ENCODE measurements around the gene NRF1.
"Not testable (repeated sequence)": the region's sequence is repeated elsewhere in the genome, so short reads cannot be mapped to it uniquely, and the experiment has no call there.

The NRF1 gene

DNA sequence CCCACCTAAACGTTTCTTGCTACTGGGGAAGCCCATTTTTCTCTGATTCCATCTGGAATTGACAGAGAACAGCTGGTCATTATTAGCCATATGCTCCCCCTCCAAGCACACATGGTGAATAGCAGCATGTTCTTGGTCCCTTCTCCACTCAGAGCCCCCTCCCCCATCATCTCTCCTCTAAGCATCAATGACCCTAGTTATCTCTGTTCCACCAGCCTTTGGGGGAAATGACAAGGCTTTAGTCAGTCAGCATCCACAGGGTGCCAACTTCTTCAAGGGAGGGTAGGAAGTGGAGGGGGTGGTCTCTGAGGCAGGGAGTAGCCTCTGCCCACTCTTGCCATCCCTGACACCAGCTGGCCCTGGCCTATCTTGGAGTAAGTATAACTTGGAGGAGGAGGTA, 178.1 kb downstream of the NRF1 start:
- no peak overlapping the region for H3K27ac ChIP-seq
- no peak for DNase-seq (ENCODE audit: low read depth, low spot score)
- no peak overlapping the region for H3K4me3 ChIP-seq
- no peaks in the 10 kb centered on the region for H3K9me3 ChIP-seq (ENCODE audit: low read depth, low read length)
- TF ChIP-seq EZH2 (IDR thresholded peaks at IDR 0.05) (no peak), FOXP2 (optimal IDR thresholded peaks at IDR 0.05; ENCODE audit: control extremely low read depth, extremely low read length, insufficient read depth) (no peak), POLR2AphosphoS5 (IDR thresholded peaks at IDR 0.05; ENCODE audit: borderline replicate concordance, low read depth, low read length) (no peak)
- H3K36me3 ChIP-seq (ENCODE audit: insufficient read depth, low read length): no peaks in the 10 kb centered on the region
- no peak overlapping the region for H3K9ac ChIP-seq (ENCODE audit: insufficient read length)

DNA sequence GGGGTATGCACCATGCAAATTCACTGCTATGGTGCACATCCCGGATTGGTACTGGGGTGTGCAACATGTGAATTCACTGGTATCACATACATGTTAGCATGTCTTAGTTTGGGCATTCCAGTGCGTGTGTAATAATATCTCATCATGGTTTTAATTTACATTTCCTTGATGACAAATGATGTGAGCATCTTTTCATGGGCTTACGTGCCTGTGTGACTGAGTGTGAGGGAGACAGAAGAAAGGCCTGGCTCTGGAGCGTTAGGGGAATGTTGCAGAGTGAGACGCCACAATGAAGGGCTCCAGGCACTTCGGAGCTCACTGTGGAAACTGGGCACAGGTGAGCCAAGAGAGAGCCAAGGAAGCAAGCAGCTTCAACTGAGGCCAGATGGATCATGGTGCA, 178.6 kb downstream of the NRF1 start:
- Histone ChIP-seq H3K4me3 (no peak overlapping the region), H3K9ac (ENCODE audit: insufficient read length) (no peak overlapping the region), H3K27ac (no peak overlapping the region), H3K9me3 (ENCODE audit: low read depth, low read length) (no peaks in the 10 kb centered on the region), H3K36me3 (ENCODE audit: insufficient read depth, low read length) (no peaks in the 10 kb centered on the region)
- no peak for DNase-seq (ENCODE audit: low read depth, low spot score)
- TF ChIP-seq EZH2 (IDR thresholded peaks at IDR 0.05) (no peak), FOXP2 (optimal IDR thresholded peaks at IDR 0.05; ENCODE audit: control extremely low read depth, extremely low read length, insufficient read depth) (no peak), POLR2AphosphoS5 (IDR thresholded peaks at IDR 0.05; ENCODE audit: borderline replicate concordance, low read depth, low read length) (no peak)

- H3K4me3 ChIP-seq: no peak overlapping the region
- no peak for DNase-seq (ENCODE audit: low read depth, low spot score)
- no peak for TF ChIP-seq POLR2AphosphoS5 (IDR thresholded peaks at IDR 0.05; ENCODE audit: borderline replicate concordance, low read depth, low read length)
- no peak for TF ChIP-seq FOXP2 (optimal IDR thresholded peaks at IDR 0.05; ENCODE audit: control extremely low read depth, extremely low read length, insufficient read depth)
- no peak for TF ChIP-seq EZH2 (IDR thresholded peaks at IDR 0.05)
- no peak overlapping the region for H3K27ac ChIP-seq
- no peaks in the 10 kb centered on the region for H3K9me3 ChIP-seq (ENCODE audit: low read depth, low read length)
- no peak overlapping the region for H3K9ac ChIP-seq (ENCODE audit: insufficient read length)
- no peaks in the 10 kb centered on the region for H3K36me3 ChIP-seq (ENCODE audit: insufficient read depth, low read length)
These were observed 181.2 kb downstream of the NRF1 start for GRCh38 chr7:129792721-129793120.

- H3K36me3 ChIP-seq (ENCODE audit: insufficient read depth, low read length): no peaks in the 10 kb centered on the region
- H3K9me3 ChIP-seq (ENCODE audit: low read depth, low read length): no peaks in the 10 kb centered on the region
- no peak overlapping the region for H3K4me3 ChIP-seq
- H3K27ac ChIP-seq: no peak overlapping the region
- TF ChIP-seq EZH2 (IDR thresholded peaks at IDR 0.05): no peak
- no peak for TF ChIP-seq POLR2AphosphoS5 (IDR thresholded peaks at IDR 0.05; ENCODE audit: borderline replicate concordance, low read depth, low read length)
- no peak for DNase-seq (ENCODE audit: low read depth, low spot score)
- H3K9ac ChIP-seq (ENCODE audit: insufficient read length): no peak overlapping the region
These were observed 182.2 kb downstream of the NRF1 start for GRCh38 chr7:129793506-129794310.

GRCh38 chr7:129794461-129794860, 182.9 kb downstream of the NRF1 start:
- not testable (repeated sequence) for H3K9ac ChIP-seq (ENCODE audit: insufficient read length); H3K9me3 ChIP-seq (ENCODE audit: low read depth, low read length); H3K4me3 ChIP-seq; H3K27ac ChIP-seq; DNase-seq (ENCODE audit: low read depth, low spot score); H3K36me3 ChIP-seq (ENCODE audit: insufficient read depth, low read length)

DNA sequence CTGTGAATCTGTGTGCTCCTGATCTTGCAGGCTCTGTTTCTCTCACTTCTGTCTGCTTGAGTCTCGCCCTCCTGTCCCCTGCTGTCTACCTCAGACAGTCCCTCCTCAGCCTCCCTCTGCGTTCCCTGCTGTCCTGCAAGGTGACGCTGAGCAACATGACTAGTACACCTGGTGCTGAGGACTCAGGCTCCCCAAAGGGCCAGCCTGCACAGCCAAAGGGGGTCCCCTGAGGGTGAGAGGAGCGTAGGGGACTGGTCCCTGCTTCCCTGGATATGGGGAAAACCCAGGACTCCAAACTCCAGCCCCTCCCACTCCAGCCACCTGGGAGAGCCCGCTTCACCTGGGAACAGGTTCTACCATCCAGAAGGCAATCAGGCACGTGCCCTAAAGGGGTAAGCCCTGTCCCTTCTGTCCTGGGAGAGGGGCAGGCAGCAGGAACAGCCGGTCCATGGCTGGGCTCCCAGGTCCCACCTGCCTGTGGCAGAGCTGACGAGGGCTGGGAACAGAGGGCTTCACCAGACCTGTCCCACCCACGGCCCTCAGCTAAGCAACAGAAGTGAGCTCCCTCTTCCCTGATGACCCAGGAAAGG, 184.8 kb downstream of the NRF1 start:
- Histone ChIP-seq H3K27ac (no peak overlapping the region), H3K9ac (ENCODE audit: insufficient read length) (no peak overlapping the region), H3K4me3 (no peak overlapping the region), H3K9me3 (ENCODE audit: low read depth, low read length) (no peaks in the 10 kb centered on the region), H3K36me3 (ENCODE audit: insufficient read depth, low read length) (no peaks in the 10 kb centered on the region)
- TF ChIP-seq POLR2AphosphoS5 (IDR thresholded peaks at IDR 0.05; ENCODE audit: borderline replicate concordance, low read depth, low read length): no peak
- no peak for TF ChIP-seq EZH2 (IDR thresholded peaks at IDR 0.05)
- TF ChIP-seq FOXP2 (optimal IDR thresholded peaks at IDR 0.05; ENCODE audit: control extremely low read depth, extremely low read length, insufficient read depth): no peak
- no peak for DNase-seq (ENCODE audit: low read depth, low spot score)

DNA sequence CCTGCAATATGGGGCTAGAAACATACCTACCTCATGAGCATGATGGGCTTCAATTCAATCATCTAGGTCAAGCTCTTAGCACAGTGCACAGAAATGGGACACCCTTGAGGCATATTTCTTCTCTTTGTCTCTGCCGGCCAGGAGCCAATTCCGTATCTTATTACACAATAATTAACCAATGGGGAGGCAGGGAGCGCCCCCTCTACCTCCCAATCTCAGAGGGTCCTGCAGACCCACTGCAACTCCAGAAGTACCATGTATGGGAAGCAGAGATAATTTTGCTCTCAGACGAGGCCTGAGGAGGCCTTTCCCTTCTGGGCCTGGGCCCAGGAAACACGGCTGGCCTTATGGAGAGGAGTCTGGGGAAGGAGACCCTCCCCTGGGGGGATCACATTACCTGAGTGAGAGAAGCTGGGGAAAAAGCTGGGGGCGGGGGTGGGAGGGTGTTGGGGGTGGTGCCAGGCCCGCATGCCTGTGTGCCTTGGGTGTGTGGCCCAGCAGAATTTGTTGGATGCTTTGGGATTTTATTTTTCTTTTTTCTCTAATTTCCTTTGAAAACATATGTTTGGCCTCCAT, 185.8 kb downstream of the NRF1 start:
- no peak for DNase-seq (ENCODE audit: low read depth, low spot score)
- Histone ChIP-seq H3K4me3 (no peak overlapping the region), H3K9me3 (ENCODE audit: low read depth, low read length) (no peaks in the 10 kb centered on the region), H3K36me3 (ENCODE audit: insufficient read depth, low read length) (no peaks in the 10 kb centered on the region), H3K9ac (ENCODE audit: insufficient read length) (no peak overlapping the region), H3K27ac (no peak overlapping the region)
- no peak for TF ChIP-seq FOXP2 (optimal IDR thresholded peaks at IDR 0.05; ENCODE audit: control extremely low read depth, extremely low read length, insufficient read depth)
- no peak for TF ChIP-seq EZH2 (IDR thresholded peaks at IDR 0.05)
- TF ChIP-seq POLR2AphosphoS5 (IDR thresholded peaks at IDR 0.05; ENCODE audit: borderline replicate concordance, low read depth, low read length): no peak

DNA sequence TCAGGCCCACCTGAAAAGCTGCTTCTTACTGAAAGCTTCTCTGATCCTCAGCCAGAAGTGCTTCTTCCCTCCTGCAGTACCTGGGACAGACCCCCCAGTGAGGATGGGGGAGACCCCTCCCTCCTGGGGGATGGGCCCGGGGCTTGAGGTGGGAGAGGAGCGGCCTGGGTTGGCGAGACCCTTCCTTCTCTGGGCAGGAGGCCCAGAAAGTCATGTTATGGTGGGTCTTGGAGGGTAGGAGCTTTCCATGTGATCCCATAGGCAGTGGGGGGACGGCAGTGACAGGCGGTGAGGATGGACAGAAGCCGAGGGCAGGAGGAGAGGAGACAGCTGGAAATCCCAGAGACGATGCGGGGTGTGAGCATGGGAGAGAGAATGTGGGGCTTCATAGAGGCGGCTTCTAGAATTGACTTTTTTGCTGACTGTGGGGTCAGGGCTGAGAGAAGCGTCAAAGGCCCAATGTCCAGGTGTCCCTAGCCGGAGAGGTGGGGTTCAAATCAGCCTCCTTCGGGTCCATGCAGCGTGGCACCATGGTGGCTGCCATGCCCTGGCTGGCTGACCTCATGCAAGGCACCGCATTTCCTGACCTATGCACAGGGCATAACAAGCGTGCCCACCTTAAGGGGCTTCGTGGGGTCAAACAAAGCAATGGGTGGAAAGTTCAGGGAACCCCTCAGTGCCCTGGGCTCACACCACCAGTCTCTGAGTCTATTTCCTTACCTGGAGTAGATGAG, 187.3 kb downstream of the NRF1 start:
- TF ChIP-seq POLR2AphosphoS5 (IDR thresholded peaks at IDR 0.05; ENCODE audit: borderline replicate concordance, low read depth, low read length) (no peak), EZH2 (IDR thresholded peaks at IDR 0.05) (no peak), FOXP2 (optimal IDR thresholded peaks at IDR 0.05; ENCODE audit: control extremely low read depth, extremely low read length, insufficient read depth) (no peak)
- no peak overlapping the region for H3K27ac ChIP-seq
- no peaks in the 10 kb centered on the region for H3K9me3 ChIP-seq (ENCODE audit: low read depth, low read length)
- DNase-seq (ENCODE audit: low read depth, low spot score): no peak
- H3K36me3 ChIP-seq (ENCODE audit: insufficient read depth, low read length): no peaks in the 10 kb centered on the region
- no peak overlapping the region for H3K4me3 ChIP-seq
- no peak overlapping the region for H3K9ac ChIP-seq (ENCODE audit: insufficient read length)

Measured in SK-N-MC (cell line).